Left ventricle myocardium superior (tissue), 1 donor: Measurements from ENCODE around the gene LMO4. TPM values are rescaled to one million over a fixed set of nuclear protein-coding genes. Genes with fewer than 3 reads are reported as not detected.

Experiments used
- ATAC-seq: fragments of 200-7000 bp; cut with Tn5 transposase; one replicate; pipeline ENCODE4 v1.9.1; 2020; ENCODE audit warnings: mild to moderate bottlenecking, moderate library complexity
- DNase-seq: peaks from one replicate; pipeline ENCODE4 v3.0.0-alpha.2; 2020
- intact Hi-C: fragments of 100-400 bp; cut with micrococcal nuclease; formaldehyde crosslinking; loops from one replicate; pipeline ENCODE4 v1.11.0; 2022
- long read RNA-seq: library from polyadenylated mRNA; unstranded; transcript quantifications from one replicate; pipeline ENCODE4 v2.0.0, GENCODE V29; 2021
- total RNA-seq: library from RNA; stranded (reverse); fragmentation: NEBNext Ultra II Directional; extraction: Animal tissue kit (Norgen Biotek cat#: 25700); gene quantifications from one replicate; pipeline ENCODE4 v1.2.1, GENCODE V29; 2021
- donor health status: DM: no; HTN: yes; CAD: no; lungs with severe emphysema.

LMO4 gene
- 49.2 TPM for total RNA-seq
- long read RNA-seq, full-length matches to known transcripts: 8 of 16 reads
- long read RNA-seq, partial matches to known transcripts: 1 of 16 reads
- long read RNA-seq, other reads (novel, unspliced or antisense): 7 of 16 reads

- DNase-seq (peak; percentile 97), ATAC-seq (peak; percentile 84)
- intact Hi-C loops: no loop called here
Measured at GRCh38 chr1:87328272-87329050, at the start of gene LMO4. Gene LMO4, plus strand, starts transcription at chr1:87328880. Its CDS starts 3,136 bp downstream, at chr1:87332016.

GRCh38 chr1:87279536-87279875, 49.2 kb upstream of the LMO4 start:
- ATAC-seq (peak; percentile 94), DNase-seq (no peak)
- intact Hi-C loops: no loop called here

DNA sequence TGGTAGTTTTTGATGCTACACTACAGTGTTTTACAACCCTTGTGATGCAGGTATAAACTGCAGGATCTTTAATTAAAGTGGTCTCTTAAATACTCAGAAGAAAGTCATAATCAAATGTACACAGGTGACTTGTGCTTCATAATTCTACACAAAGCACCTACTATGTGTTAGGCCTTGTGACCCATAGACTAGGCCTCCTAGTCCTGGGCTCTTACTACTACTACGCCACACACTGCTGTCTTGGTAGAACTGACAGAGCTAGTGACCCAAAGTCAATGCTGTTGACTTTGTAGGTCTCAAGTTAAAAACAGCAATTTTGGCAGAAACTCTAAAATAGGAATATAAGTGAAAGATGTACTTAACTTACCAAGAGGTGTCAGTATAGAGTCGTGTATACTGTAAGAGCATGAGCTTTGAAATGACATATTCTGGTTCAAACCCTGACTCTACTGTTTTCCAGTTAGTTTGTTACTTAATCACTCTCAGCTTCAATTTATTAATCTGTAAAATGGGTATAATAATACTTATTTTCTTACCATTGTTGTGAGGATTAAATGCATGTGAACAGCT, 48.6 kb upstream of the LMO4 start:
- DNase-seq: no peak
- intact Hi-C loops: no loop called here
- ATAC-seq: no peak

- DNase-seq (no peak), ATAC-seq (no peak)
- intact Hi-C loops: no loop called here
Measured at GRCh38 chr1:87284456-87285240, 44.0 kb upstream of the LMO4 start.

DNA sequence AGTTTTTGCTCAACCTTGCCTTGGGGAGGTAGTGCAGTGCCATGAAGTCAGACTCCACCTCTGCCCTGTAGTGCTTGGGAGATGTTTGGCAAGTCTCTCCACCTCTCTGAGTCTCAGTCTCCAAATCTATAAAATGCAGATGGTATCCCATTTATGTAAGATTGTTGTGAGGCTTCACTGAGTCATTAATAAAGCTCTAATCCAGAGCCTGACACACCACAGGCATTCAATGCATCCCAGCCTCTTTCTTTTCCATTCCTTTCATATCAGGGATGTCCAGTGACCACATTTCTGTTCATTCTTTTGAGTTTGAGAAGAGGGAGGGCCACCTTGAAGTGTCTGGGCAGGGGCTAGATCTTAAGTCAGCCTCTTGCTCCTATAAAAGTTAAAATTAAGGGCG, 37.6 kb upstream of the LMO4 start:
- no peak for ATAC-seq
- no peak for DNase-seq
- intact Hi-C loops: loop anchor here (10.0 kb wide), 2 partner anchors 774 to 1014 kb away; no protein-coding TSS in a partner anchor

GRCh38 chr1:87292684-87293493, 35.8 kb upstream of the LMO4 start:
- intact Hi-C loops: loop anchor here (10.0 kb wide), 2 partner anchors 772 to 1012 kb away; no protein-coding TSS in a partner anchor
- ATAC-seq (peak; percentile 66), DNase-seq (no peak)

DNA sequence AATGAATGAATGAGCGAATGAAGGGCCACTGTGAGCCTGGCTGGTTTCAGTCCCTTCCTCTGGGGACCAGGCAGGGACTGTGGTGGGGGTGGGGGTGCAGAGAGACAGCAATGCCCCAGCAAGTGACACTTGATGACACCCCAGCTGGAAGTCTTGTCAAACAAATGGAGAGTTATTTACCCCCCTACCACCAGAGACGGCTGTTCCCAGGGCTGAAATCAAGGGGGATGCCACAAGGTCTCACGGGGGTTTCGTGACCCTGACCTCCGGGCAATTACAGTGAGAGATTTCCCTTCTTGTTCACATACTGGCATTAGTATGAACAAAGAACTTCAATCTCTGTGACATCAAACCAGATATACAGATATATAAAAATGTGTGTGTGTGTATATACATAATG, 34.0 kb upstream of the LMO4 start:
- no peak for ATAC-seq
- intact Hi-C loops: loop anchor here (10.0 kb wide), 2 partner anchors 770 to 1010 kb away; no protein-coding TSS in a partner anchor
- no peak for DNase-seq

DNA sequence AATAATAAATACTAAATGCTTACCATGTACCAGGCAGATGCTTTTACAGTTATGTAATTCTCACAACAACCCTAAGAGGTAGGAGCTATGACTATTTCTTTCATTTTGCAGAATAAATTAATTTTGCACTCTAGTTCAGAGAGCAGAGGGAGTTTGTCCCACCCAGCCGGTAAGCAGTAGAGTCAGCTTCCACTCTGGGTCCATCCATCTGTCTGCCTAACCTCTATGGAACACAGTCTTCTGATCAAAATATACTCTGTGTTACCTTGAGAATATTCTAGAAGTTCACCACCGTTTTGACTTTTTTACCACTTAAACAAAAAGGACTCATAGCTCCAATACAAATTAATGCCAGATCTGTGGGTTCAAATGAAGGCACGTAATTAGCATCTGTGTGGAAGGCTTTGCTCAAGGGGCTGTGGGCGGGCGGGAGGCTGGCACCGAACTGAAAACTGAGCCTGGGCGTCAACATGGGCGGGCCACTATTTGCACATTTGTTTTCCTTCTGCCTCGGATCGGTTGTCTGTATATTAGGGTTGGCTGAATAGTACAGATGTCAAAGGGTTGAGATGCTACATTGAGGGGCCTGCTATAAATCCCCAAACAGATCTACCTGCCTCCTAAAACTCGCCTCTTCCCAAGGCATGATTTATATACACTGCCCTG, 33.1 kb upstream of the LMO4 start:
- DNase-seq (no peak), ATAC-seq (no peak)
- intact Hi-C loops: loop anchor here (10.0 kb wide), 2 partner anchors 769 to 1009 kb away; no protein-coding TSS in a partner anchor

GRCh38 chr1:87296206-87296605, 32.5 kb upstream of the LMO4 start:
- ATAC-seq: no peak
- intact Hi-C loops: loop anchor here (10.0 kb wide), 2 partner anchors 769 to 1009 kb away; no protein-coding TSS in a partner anchor
- no peak for DNase-seq

DNA sequence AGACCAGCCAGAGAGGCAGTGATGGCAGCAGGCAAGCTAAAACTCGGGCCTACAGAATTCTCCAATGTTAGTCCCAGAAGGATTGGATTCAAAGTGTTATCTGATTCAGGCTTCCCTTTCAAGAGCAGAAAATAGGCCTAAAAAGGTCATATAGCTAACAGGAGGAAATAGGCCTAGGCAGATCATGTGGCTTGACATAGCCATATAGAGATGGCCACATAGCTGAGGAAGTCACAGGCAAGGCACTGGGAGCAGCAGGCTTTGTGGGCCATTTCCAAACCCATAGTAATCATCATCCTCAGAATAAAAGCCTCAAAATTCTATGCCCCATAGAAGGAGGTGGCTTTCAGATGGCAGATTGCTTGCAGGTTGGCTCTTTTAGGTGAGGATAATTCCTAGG, 29.0 kb upstream of the LMO4 start:
- intact Hi-C loops: loop anchor here (10.0 kb wide), 2 partner anchors 765 to 1005 kb away; no protein-coding TSS in a partner anchor
- DNase-seq: no peak

GRCh38 chr1:87300628-87301027, 28.1 kb upstream of the LMO4 start:
- DNase-seq (no peak), ATAC-seq (no peak)
- intact Hi-C loops: no loop called here

More for the DNA sequence above, 29.0 kb upstream of the LMO4 start:
- no peak for ATAC-seq

- no peak for ATAC-seq
- intact Hi-C loops: no loop called here
- DNase-seq: no peak
Measured at GRCh38 chr1:87305151-87305550, 23.5 kb upstream of the LMO4 start.

DNA sequence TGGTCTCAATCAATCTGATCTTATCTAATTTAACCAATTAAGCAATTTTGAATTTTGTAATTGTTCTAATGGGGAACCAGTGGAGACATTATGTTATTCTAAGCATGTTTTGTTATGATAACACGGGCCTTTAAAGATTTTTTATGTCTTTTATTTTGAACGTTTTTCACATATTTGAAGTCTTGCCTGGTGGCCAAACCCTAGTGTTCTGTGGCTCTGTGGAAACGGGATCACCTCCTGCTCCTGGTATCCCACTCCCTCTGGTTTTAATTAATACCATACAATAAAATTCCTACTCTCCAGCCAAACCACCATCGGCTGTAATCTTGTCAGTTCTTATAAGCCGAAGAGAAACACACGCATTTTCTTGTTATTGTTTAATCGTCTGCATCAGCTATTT, 22.9 kb upstream of the LMO4 start:
- ATAC-seq (no peak), DNase-seq (no peak)
- intact Hi-C loops: no loop called here

GRCh38 chr1:87307306-87307705, 21.4 kb upstream of the LMO4 start:
- DNase-seq (no peak), ATAC-seq (no peak)
- intact Hi-C loops: no loop called here

GRCh38 chr1:87307931-87308330, 20.7 kb upstream of the LMO4 start:
- no peak for ATAC-seq
- no peak for DNase-seq
- intact Hi-C loops: no loop called here

- intact Hi-C loops: no loop called here
- no peak for ATAC-seq
- no peak for DNase-seq
Measured at GRCh38 chr1:87314091-87314490, 14.6 kb upstream of the LMO4 start.

- intact Hi-C loops: no loop called here
- ATAC-seq: no peak
- no peak for DNase-seq
Measured at GRCh38 chr1:87318056-87318650, 10.5 kb upstream of the LMO4 start.

DNA sequence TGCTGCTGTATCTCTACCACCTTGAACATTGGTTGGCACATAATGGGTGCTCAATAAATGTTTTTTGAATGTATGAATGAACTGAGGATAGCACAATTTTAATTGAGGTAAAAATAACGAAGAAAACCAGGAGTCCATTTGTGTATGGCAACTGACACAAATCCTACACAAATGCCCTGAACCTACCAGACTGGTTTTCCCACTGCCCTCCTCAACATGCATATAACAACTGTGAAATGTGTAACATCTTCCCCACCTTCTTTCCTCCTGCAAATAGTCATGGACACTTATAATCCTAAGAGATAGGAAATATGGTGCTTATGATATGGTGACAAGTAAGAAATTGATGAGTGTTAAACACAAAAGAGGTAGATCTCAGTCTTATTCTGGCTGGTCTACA, 9.9 kb upstream of the LMO4 start:
- no peak for ATAC-seq
- intact Hi-C loops: no loop called here

More for the DNA sequence above, 9.9 kb upstream of the LMO4 start:
- DNase-seq: no peak
